ENCODE results near the gene HOXA6. TPM values are rescaled to one million over a fixed set of nuclear protein-coding genes. Genes with fewer than 3 reads are reported as not detected.

Gene HOXA6
- polyA plus RNA-seq, 2 of the 4 experiments (the other 2 are of a cell fraction) = 0.90 to 2.1 TPM

DNA sequence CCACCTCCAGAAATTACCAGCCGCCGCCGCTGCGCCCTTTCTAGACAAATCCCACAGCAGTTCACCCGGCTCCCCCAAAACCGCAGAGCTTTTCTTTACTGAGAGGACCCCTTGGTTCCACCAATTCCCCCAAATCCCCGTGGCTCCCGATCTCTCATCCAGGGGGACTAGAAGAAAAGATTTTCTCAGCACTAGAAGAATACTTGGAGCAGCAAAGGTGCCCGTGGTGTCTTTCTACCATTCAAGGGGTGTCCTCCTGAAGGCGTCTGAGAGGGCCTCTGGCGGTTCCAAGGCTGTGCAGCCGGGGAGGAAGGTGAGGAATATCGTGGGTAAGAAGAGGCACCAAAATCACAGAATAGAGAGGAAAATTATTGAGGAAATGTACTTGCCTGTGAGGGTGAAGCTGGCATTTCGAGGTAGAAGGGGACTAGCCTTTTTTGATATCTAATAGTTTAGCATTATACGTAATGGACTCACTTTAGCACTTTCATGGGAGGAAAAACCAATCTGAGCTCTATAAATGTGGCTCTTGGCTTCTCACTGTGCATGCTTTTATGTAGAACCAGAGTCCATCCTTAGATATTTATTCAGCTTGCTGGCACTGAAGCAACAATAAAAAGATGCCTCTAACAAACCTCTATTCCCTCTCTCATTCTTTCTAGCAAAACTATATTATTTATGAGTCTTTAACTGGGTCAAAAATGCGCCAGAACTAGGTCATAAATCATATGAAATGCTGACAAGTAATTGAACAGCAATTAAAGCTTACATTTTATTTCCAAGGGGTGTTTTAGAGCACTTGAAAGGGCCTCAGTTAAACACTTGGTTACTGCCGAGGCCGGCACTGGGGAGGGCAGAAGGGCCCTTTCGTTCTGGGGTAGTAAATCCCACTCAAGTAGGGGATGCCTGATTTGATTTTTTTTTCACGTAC lies 31.3 kb downstream of the HOXA6 start:
- ATAC-seq (no peak), FAIRE-seq (no peak), DNase-seq (ENCODE audit: low read depth in 1 of 2, low spot score in 1 of 2) (no peak)
- Histone ChIP-seq H3K4me1 (peaks cover 59% of the 10 kb centered on the region), H3K4me3 (peak overlapping the region; percentile 44), H3K27ac (peak overlapping the region; percentile 83 to 90), H3K9me3 (no peaks in the 10 kb centered on the region), H3K4me2 (peak overlapping the region; percentile 88)
- ChIA-PET CTCF (interaction anchor here (0.7 to 3.6 kb wide), 14 partner anchors 14 to 262 kb away, joined by 3 to 18 read pairs (median 4); partner anchors contain the start of genes HOXA4 and HOXA5), POLR2A (interaction anchor here (0.8 to 5.1 kb wide), 4 partner anchors 15 to 253 kb away, joined by 3 to 34 read pairs (median 12); partner anchors contain the start of genes HOXA4 and SKAP2)
- TF ChIP-seq HOXB5 (CRISPR knock-in tag; IDR thresholded peaks at IDR 0.05) = no peak
- TF ChIP-seq, protein P1, sequence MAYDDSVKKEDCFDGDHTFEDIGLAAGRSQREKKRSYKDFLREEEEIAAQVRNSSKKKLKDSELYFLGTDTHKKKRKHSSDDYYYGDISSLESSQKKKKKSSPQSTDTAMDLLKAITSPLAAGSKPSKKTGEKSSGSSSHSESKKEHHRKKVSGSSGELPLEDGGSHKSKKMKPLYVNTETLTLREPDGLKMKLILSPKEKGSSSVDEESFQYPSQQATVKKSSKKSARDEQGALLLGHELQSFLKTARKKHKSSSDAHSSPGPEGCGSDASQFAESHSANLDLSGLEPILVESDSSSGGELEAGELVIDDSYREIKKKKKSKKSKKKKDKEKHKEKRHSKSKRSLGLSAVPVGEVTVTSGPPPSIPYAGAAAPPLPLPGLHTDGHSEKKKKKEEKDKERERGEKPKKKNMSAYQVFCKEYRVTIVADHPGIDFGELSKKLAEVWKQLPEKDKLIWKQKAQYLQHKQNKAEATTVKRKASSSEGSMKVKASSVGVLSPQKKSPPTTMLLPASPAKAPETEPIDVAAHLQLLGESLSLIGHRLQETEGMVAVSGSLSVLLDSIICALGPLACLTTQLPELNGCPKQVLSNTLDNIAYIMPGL (CRISPR knock-in tag; IDR thresholded peaks at IDR 0.05; ENCODE audit: borderline replicate concordance) = no peak
- no peak for TF ChIP-seq CEBPB (IDR thresholded peaks at IDR 0.05)
- TF ChIP-seq SREBF2 (IDR thresholded peaks at IDR 0.05) = no peak
- no peak for TF ChIP-seq CBX2 (IDR thresholded peaks at IDR 0.05; ENCODE audit: borderline replicate concordance, low read depth)
- TF ChIP-seq CHD4 (IDR thresholded peaks at IDR 0.05; ENCODE audit: borderline replicate concordance) = no peak
- 17% methylated on average over 20 of the region's 20 CpGs for WGBS (ENCODE audit: missing lambda C conversion rate)

- ATAC-seq (peak; percentile 31), DNase-seq (ENCODE audit: low read depth in 1 of 2, low spot score in 1 of 2) (peak; percentile 71 to 82), FAIRE-seq (no peak)
- TF ChIP-seq RAD21 (conservative IDR thresholded peaks at IDR 0.05 in 1 of 2, IDR thresholded peaks at IDR 0.05 in 1 of 2) (peak in 1 of 2 experiments; percentile 17; a peak in 2 of 5 replicates), MAFK (IDR thresholded peaks at IDR 0.05; ENCODE audit: partially characterized antibody) (peak; percentile 80), POLR2A (IDR thresholded peaks at IDR 0.05; ENCODE audit: low read length) (peak; percentile 42), ZNF302 (CRISPR knock-in tag; IDR thresholded peaks at IDR 0.05) (no peak), JUN (IDR thresholded peaks at IDR 0.05) (peak in 1 of 2 experiments; percentile 30; a peak in 1 of 5 replicates), CEBPB (IDR thresholded peaks at IDR 0.05) (peak in 1 of 2 experiments; percentile 45; a peak in 1 of 4 replicates), HOXB5 (CRISPR knock-in tag; IDR thresholded peaks at IDR 0.05) (0 out of 2 replicates have a peak, but pooled peaks have one; percentile 22), ZSCAN20 (CRISPR knock-in tag; IDR thresholded peaks at IDR 0.05) (no peak), EP300 (IDR thresholded peaks at IDR 0.05) (peak in 1 of 2 experiments; percentile 14; a peak in 1 of 5 replicates), FOSL2 (IDR thresholded peaks at IDR 0.05) (no peak), FOSL2 (CRISPR knock-in tag; IDR thresholded peaks at IDR 0.05) (peak; percentile 46), GATA3 (IDR thresholded peaks at IDR 0.05; ENCODE audit: borderline replicate concordance) (peak; percentile 64; the same call in 1 of the 2 replicates), E2F6 (IDR thresholded peaks at IDR 0.05; ENCODE audit: borderline replicate concordance, low read depth) (peak; percentile 52; the same call in 1 of the 2 replicates), RARB (CRISPR knock-in tag; IDR thresholded peaks at IDR 0.05) (0 out of 2 replicates have a peak, but pooled peaks have one; percentile 32), BCL3 (IDR thresholded peaks at IDR 0.05) (0 out of 3 replicates have a peak, but pooled peaks have one; percentile 26), FOXS1 (CRISPR knock-in tag; IDR thresholded peaks at IDR 0.05) (no peak)
- TF ChIP-seq, protein P2, sequence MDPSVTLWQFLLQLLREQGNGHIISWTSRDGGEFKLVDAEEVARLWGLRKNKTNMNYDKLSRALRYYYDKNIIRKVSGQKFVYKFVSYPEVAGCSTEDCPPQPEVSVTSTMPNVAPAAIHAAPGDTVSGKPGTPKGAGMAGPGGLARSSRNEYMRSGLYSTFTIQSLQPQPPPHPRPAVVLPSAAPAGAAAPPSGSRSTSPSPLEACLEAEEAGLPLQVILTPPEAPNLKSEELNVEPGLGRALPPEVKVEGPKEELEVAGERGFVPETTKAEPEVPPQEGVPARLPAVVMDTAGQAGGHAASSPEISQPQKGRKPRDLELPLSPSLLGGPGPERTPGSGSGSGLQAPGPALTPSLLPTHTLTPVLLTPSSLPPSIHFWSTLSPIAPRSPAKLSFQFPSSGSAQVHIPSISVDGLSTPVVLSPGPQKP (IDR thresholded peaks at IDR 0.05; ENCODE audit: low read depth, low read length) = no peak
- TF ChIP-seq, protein P3, sequence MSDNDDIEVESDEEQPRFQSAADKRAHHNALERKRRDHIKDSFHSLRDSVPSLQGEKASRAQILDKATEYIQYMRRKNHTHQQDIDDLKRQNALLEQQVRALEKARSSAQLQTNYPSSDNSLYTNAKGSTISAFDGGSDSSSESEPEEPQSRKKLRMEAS (IDR thresholded peaks at IDR 0.05) = peak; percentile 69; the same call in 1 of the 2 replicates
- TF ChIP-seq, protein P4, sequence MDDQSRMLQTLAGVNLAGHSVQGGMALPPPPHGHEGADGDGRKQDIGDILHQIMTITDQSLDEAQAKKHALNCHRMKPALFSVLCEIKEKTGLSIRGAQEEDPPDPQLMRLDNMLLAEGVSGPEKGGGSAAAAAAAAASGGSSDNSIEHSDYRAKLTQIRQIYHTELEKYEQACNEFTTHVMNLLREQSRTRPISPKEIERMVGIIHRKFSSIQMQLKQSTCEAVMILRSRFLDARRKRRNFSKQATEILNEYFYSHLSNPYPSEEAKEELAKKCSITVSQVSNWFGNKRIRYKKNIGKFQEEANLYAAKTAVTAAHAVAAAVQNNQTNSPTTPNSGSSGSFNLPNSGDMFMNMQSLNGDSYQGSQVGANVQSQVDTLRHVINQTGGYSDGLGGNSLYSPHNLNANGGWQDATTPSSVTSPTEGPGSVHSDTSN (IDR thresholded peaks at IDR 0.05) = peak; percentile 44; the same call in 1 of the 2 replicates
- TF ChIP-seq, protein P1 (CRISPR knock-in tag; IDR thresholded peaks at IDR 0.05; ENCODE audit: borderline replicate concordance) = 0 out of 2 replicates have a peak, but pooled peaks have one; percentile 52
- Histone ChIP-seq H3K4me2 (peak overlapping the region; percentile 88), H3K9me3 (no peaks in the 10 kb centered on the region), H3K4me3 (peak overlapping the region; percentile 44), H3K27ac (peak overlapping the region; percentile 83 to 90), H3K4me1 (peaks cover 59% of the 10 kb centered on the region)
- WGBS (ENCODE audit: missing lambda C conversion rate) = 2% methylated on average over 37 of the region's 45 CpGs
- ChIA-PET POLR2A (interaction anchor here (0.8 to 5.1 kb wide), 6 partner anchors 16 to 252 kb away, joined by 3 to 34 read pairs (median 8); partner anchors contain the start of genes HOXA4, HOXA5 and SKAP2), CTCF (interaction anchor here (0.8 to 3.6 kb wide), 10 partner anchors 11 to 262 kb away, joined by 3 to 18 read pairs (median 5); partner anchors contain the start of genes HOXA4 and HOXA5)
These were observed 32.1 kb downstream of the HOXA6 start for GRCh38 chr7:27115221-27116026.
